H54 (cell line): ENCODE data around the gene FANCL.
"Not testable (repeated sequence)": the region's sequence is repeated elsewhere in the genome, so short reads cannot be mapped to it uniquely, and the experiment has no call there.

Experiments
- DNase-seq: peaks from one replicate; pipeline ENCODE4 v3.0.0; 2011; ENCODE audit warnings: low spot score, mixed read lengths; ENCODE audit not compliant: insufficient read length
- FAIRE-seq: peaks from 3 replicates; lab custom pipeline; 2011; peaks lifted over from hg19 to GRCh38; lab: Jason Lieb, UNC
- POLR2A ChIP-seq: IDR thresholded peaks from 2 replicates; pipeline ENCODE4 v1.6.1; 2011; ENCODE audit warnings: low read depth, mild to moderate bottlenecking, low read length

Gene FANCL

GRCh38 chr2:58235170-58235569, 6.0 kb downstream of the FANCL start:
- FAIRE-seq = peak; percentile 6

GRCh38 chr2:58228299-58228698, 12.8 kb downstream of the FANCL start:
- FAIRE-seq = no peak
- no peak for TF ChIP-seq POLR2A
- no peak for DNase-seq

More at GRCh38 chr2:58235170-58235569, 6.0 kb downstream of the FANCL start:
- no peak for TF ChIP-seq POLR2A
- no peak for DNase-seq

- TF ChIP-seq POLR2A = no peak
- no peak for DNase-seq
- FAIRE-seq = no peak
Observed at GRCh38 chr2:58227171-58227917, 13.8 kb downstream of the FANCL start.

GRCh38 chr2:58221909-58222308, 19.2 kb downstream of the FANCL start:
- TF ChIP-seq POLR2A = no peak
- DNase-seq = no peak
- FAIRE-seq = no peak

- DNase-seq = no peak
- FAIRE-seq = no peak
- TF ChIP-seq POLR2A = no peak
Observed at GRCh38 chr2:58215429-58215828, 25.7 kb downstream of the FANCL start.

- DNase-seq, FAIRE-seq: not testable (repeated sequence)
Observed at GRCh38 chr2:58210951-58211568, 30.1 kb downstream of the FANCL start.

- no peak for FAIRE-seq
- no peak for DNase-seq
Observed at GRCh38 chr2:58207189-58207588, 33.9 kb downstream of the FANCL start.

GRCh38 chr2:58206785-58207184, 34.3 kb downstream of the FANCL start:
- TF ChIP-seq POLR2A = no peak
- no peak for DNase-seq
- FAIRE-seq = no peak

More at GRCh38 chr2:58207189-58207588, 33.9 kb downstream of the FANCL start:
- TF ChIP-seq POLR2A = no peak

GRCh38 chr2:58204195-58204959, 36.7 kb downstream of the FANCL start:
- TF ChIP-seq POLR2A = no peak
- DNase-seq = no peak
- FAIRE-seq = peak; percentile 60

GRCh38 chr2:58203018-58203417, 38.1 kb downstream of the FANCL start:
- no peak for DNase-seq
- TF ChIP-seq POLR2A = no peak
- no peak for FAIRE-seq

GRCh38 chr2:58202404-58202803, 38.7 kb downstream of the FANCL start:
- no peak for TF ChIP-seq POLR2A
- DNase-seq (no peak), FAIRE-seq (no peak)

- no peak for TF ChIP-seq POLR2A
- DNase-seq (no peak), FAIRE-seq (no peak)
Observed at GRCh38 chr2:58197894-58198293, 43.2 kb downstream of the FANCL start.

GRCh38 chr2:58195662-58196061, 45.5 kb downstream of the FANCL start:
- no peak for FAIRE-seq
- no peak for DNase-seq
- TF ChIP-seq POLR2A = no peak

- no peak for DNase-seq
- FAIRE-seq = no peak
- no peak for TF ChIP-seq POLR2A
Observed at GRCh38 chr2:58194458-58194857, 46.7 kb downstream of the FANCL start.

- FAIRE-seq = not testable (repeated sequence)
Observed at GRCh38 chr2:58187022-58187421, 54.1 kb downstream of the FANCL start.

More at GRCh38 chr2:58187022-58187421, 54.1 kb downstream of the FANCL start:
- DNase-seq = not testable (repeated sequence)
